Keratinocyte (primary cell): ENCODE results near the gene PNKD.

Experiments
- CTCF ChIP-seq, 3 experiments: IDR thresholded peaks in 1 of 3; conservative IDR thresholded peaks in 1 of 3; optimal IDR thresholded peaks in 1 of 3; 2 replicates in 2 of 3; 3 replicates in 1 of 3; pipeline versions ENCODE3 to v1.5.1; 2011; ENCODE audit warnings: low read length in 3 of 3, mild to moderate bottlenecking in 3 of 3, moderate library complexity in 2 of 3, control low read depth in 1 of 3, inconsistent platforms in 1 of 3; ENCODE audit not compliant: insufficient read depth in 2 of 3; ENCODE audit errors: extremely low read depth in 1 of 3
- EZH2 ChIP-seq: IDR thresholded peaks from one replicate; pipeline ENCODE4 v1.6.1; 2012; ENCODE audit warnings: inconsistent platforms, mild to moderate bottlenecking, low read length, moderate library complexity

GRCh38 chr2:218292048-218293014 lies 22.0 kb downstream of the PNKD start, which contains the start of gene TMBIM1:
- TF ChIP-seq CTCF (optimal IDR thresholded peaks at IDR 0.05 in 1 of 3, IDR thresholded peaks at IDR 0.05 in 1 of 3, conservative IDR thresholded peaks at IDR 0.05 in 1 of 3; ENCODE audit: extremely low read depth in 1 of 3, insufficient read depth in 2 of 3, low read length in 3 of 3) (peak in 2 of 3 experiments; percentile 60 to 80), EZH2 (no peak)
